Activated CD4-positive, alpha-beta T cell treated with anti-CD3 and anti-CD28 coated beads, Interleukin-2, Interleukin-6, amounts not matched to agents 100 ng/mL and 50 ng/mL, durations not matched to agents 16 hours and 8 hours (primary cell): Measurements from ENCODE around the gene DPP6.

Source experiments
- DNase-seq: peaks from one replicate; pipeline ENCODE4 v3.0.0-alpha.2; 2020

The DPP6 gene

GRCh38 chr7:154905146-154905545 is 852.9 kb downstream of the DPP6 start:
- DNase-seq: no peak

DNA sequence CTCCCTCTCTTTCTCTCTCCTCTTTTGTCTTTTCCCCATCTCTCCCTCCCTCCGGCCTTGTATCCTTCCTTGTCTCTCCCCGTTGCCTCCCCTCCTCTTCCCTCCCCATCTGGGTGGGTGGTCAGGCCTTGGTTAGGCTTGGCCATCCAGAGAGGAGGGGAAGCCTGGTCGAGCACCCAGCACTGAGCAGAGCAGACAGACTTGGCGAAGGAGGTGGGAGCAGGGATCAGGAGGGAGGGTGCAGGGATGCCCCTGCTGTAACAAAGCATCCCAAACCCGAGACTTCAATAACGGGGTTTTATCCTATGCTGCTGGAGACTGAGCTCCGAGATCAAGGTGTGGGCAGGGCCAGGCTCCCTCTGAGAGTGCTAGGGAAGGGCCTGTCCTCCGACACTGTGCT is 853.4 kb downstream of the DPP6 start:
- DNase-seq: no peak

- no peak for DNase-seq
Observed at GRCh38 chr7:154906201-154906600, 854.0 kb downstream of the DPP6 start.

DNA sequence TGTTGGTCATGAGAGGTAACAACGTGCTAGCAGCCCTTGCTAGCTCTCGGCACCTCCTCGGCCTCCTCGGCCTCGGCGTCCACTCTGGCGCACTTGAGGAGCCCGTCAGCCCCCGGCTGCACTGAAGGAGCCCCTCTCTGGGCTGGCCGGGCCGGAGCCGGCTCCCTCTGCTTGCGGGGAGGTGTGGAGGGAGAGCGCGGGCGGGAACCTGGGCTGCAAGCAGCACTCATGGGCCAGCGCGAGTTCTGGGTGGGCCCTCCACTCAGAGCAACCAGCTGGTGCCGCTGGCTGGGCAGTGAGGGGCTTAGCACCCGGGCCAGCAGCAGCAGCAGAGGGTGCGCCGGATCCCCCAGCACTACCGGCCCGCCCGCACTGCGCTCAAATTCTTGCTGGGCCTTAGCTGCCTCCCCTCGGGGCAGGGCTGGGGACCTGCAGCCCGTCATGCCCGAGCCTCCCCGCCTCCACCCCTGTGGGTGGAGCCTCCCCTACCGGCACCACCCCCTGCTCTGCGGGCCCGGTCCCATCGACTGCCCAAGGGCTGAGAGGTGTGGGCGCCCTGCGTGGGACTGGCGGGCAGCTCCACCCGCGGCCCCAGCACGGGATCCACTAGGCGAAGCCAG is 854.6 kb downstream of the DPP6 start:
- no peak for DNase-seq

GRCh38 chr7:154907651-154908620 is 855.7 kb downstream of the DPP6 start:
- no peak for DNase-seq

GRCh38 chr7:154909241-154910105 is 857.3 kb downstream of the DPP6 start:
- no peak for DNase-seq

DNA sequence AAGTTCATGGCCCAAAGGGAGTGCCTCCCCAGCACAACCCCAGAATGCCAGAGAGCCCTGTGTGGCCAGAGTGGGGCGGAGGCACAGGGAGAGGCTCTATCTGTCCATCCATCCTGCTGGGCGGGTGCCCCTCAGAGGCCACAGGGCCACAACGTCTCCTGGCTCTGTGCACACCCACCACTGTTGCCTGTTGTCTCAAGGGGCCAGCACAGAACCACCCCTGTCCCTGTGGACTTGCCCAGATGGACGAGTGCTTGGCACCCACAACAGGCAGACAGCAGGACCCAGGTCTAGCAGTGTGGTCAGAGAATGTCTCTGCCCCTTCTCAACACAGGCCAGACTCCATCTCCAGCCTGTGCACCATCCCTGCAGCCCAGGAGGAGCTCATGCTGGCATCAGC is 857.9 kb downstream of the DPP6 start:
- no peak for DNase-seq

DNA sequence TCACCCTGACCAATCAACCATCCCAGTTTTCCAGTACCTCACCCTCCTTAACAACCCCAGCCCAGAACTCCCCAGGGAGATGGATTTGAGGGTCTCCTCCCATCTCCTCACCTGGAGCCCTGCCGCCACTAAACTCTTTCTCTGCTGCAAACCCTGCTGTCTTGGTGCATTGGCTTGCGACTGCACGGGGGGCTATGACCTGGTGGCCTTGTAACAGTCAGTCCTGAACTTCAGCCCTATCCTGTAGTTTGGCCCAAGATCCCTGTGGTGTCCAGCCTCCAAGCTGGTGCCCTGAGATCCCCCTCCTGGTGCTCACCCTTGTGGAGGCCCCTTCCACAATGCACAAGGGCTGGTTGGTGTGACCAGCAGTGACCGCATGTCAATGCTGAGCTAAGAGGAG is 858.8 kb downstream of the DPP6 start:
- no peak for DNase-seq

- no peak for DNase-seq
Observed at GRCh38 chr7:154911411-154911810, 859.2 kb downstream of the DPP6 start.

- DNase-seq: no peak
Observed at GRCh38 chr7:154911862-154912455, 859.8 kb downstream of the DPP6 start.

DNA sequence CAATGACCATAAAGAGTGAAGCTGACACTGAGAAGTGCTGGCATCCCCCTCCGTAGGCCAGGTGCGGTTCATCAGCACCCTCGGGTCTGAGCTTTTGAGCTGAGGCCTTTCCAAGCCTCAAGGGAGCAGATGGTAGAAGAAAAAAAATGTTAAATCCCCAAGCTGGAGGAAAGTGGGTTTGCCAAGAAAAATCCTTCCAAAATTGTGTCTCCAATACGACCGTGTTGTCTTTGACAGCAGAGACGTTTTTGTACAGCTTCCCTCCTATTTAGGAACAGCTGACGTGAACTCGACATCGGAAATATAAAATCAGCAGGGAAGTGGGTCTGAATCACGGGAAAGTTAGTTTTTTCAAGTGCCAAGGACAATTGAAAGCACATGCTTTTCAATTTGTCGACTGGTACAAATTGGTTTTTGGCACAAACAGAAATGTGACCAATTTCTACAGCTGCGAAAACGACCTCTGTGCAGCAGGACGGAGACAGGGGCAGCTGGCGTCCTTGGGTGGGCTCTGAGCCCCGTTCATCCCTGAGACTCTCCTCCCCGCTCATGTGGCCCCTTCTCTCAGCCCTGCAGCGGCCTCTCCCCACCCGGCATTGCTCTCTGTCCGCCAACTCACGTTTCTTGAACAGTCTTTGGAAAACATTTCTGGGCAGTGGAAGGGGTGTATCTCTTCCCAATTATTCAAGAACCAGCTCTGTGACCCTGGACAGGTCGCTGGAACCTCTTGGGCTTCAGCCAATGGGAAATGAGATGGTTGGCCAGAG is 860.9 kb downstream of the DPP6 start:
- DNase-seq: no peak

GRCh38 chr7:154913638-154914307 is 861.6 kb downstream of the DPP6 start:
- peak; percentile 92 for DNase-seq

- DNase-seq: no peak
Observed at GRCh38 chr7:154914308-154914995, 862.3 kb downstream of the DPP6 start.

- no peak for DNase-seq
Observed at GRCh38 chr7:154914996-154915380, 862.8 kb downstream of the DPP6 start.

- no peak for DNase-seq
Observed at GRCh38 chr7:154915600-154915999, 863.4 kb downstream of the DPP6 start.

- no peak for DNase-seq
Observed at GRCh38 chr7:154916381-154916780, 864.2 kb downstream of the DPP6 start.

- DNase-seq: no peak
Observed at GRCh38 chr7:154916856-154917807, 864.9 kb downstream of the DPP6 start.

GRCh38 chr7:154917808-154918160 is 865.6 kb downstream of the DPP6 start:
- no peak for DNase-seq

DNA sequence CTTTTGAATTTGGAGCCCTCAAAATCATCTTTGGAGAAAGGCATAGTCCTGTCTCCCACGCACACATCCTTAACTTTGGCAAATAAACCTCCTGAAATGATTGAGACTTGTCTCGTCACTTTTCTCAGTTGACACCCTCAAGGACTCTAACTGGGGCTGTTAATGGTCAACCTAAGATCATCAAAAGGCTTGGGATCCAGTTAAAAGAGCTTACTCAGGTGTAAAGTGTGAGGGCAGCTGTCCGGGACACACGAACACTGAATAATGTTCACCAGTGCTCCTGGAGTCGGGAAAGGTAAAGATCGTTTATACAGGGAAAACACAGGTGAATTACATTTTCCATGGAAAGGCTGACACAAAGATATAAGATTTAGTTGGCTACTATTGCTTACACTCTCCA is 866.1 kb downstream of the DPP6 start:
- no peak for DNase-seq

DNA sequence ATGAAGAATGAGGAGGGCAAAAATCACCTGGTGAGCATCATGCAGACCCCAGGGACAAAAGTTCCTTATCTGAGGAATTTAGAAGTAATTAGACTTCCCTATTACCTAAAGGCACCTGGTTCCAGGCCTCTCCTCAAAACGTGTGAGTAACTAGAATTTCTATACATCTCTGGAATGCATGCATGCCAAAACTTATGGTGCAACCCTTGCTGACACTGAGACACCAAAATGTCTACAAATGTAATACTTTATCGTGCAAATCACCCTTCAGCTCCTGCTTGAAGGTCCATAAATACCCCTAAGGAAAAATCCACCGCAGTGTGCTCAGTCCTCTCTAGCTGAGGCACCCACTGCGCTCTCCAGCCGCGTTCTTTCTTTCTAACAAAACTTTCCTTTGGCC is 866.5 kb downstream of the DPP6 start:
- no peak for DNase-seq
